CD4-positive, alpha-beta T cell treated with Interleukin-1 beta for 1 hour (primary cell): ENCODE data around the gene C1orf116.

Experiments
- DNase-seq, 2 donors: peaks; one replicate each; pipeline ENCODE4 v3.0.0-alpha.2; 2020 to 2022

C1orf116 gene

DNA sequence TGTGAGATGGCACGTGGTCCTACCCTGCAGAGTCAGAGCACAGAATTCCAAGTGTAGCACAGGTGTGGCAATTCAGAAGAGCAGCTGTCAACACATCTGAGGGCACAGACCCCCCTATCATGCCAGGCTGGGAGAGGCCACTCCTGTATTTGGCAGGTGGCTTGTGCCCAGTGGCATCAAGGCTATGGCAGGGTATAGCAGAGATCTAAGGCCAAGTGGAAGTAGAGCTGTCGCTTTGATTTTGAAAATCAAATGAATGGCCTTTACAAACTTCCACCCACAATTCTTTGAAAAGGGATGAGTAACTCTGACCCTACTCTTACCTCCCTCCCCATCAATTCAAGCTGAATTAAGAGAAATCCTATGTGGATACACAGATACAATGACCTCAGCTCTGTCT, 13.4 kb downstream of the C1orf116 start:
- no peak for DNase-seq

DNA sequence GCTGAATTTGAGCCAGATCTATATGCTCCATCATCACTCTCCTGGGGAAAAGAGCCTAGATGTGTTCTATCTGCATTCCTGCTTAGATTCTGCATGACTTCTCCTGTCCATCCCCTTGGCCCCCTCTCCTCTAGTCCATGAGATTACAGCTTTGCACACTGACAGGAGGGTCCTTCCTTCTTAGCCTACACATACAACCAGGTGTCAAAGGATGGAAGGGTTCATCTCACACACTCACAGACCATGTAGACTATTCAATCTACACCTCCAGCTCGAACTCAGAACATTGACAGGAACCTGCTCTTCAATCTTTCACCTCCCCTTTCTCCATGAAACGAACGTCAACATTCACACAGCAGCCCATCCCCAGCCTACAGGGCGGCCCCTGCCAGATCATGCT, 13.8 kb downstream of the C1orf116 start:
- DNase-seq: no peak

DNA sequence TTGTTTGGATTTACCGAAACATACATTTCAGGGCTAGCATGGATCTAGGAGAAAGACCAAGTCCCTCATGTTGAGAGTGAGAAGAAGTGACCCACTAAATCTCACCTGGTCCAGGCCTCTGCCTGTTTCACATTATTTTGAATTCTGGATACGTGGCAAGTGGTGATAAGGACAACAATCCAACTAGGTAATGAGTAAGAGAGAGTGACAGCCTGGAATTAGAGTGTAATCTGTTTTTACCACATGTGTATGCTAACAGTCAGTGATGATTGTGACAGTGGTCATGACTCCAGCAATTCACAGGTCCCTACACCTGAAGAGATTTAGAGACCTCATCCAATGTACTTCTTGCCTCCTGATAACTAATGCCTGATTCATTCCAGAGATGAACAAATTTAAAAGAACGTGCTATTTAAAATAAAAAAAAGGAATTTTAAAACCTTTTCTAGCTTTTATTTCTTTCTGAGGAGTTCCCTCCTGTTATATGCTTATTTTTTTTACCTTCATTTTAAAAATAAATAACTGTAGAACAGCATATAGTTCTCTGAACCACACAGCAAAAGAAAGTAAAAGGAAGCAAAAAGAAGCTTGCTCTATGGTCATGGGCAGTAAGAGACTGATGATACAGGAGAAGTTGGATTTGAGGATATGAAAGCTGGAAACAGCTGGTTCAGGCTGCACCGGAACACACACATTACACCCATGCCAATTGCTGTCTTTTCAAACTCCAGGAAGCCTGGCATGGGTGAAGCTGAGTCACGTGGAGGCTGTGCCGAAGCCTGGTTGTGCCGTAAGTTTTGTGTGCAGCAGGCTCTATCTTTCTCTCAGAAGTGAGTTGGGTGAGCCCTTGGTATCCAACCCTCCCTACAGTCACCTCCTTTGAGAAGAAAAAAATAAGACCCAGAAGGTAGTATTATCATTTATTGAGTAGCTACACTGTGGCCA, 14.7 kb downstream of the C1orf116 start:
- DNase-seq: peak in 1 of 2 donors; percentile 7

DNA sequence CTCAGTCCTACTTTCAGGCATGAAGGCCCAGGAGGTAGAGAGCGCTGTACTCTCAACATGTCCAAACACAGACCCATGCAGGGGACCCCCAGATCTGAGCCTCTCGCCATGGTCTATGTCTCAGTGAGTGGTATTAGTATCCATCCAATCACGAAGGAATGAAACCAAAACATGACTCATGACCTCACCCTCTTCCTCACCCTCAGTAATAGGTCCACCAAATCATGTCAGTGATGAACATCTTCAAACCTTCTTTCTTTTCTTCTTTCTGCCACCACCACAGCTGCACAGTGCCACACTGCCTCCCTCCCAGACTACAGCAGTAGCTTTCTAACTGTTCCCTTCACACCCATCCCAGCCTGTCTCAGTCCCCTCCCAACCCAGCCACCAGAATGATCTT, 16.8 kb downstream of the C1orf116 start:
- no peak for DNase-seq

DNA sequence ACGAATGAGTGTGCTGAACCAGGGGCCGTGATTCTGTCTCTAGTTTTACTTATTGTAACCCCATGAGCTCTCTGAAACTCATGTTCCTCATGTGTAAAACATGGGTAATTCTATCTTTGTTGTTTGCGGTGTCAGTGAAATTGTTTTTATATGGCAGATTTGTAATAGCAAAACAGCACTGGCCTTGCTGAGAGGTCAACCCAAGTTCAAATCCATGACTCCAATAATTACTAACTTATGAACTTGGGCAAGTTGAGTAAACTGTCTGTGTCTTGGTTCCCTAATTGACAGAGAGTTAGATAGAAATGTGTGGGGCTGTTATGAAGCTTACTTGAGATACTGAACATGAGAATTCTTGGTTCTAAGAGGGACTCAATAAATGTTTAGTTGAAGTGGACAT, 17.8 kb downstream of the C1orf116 start:
- DNase-seq: no peak

DNA sequence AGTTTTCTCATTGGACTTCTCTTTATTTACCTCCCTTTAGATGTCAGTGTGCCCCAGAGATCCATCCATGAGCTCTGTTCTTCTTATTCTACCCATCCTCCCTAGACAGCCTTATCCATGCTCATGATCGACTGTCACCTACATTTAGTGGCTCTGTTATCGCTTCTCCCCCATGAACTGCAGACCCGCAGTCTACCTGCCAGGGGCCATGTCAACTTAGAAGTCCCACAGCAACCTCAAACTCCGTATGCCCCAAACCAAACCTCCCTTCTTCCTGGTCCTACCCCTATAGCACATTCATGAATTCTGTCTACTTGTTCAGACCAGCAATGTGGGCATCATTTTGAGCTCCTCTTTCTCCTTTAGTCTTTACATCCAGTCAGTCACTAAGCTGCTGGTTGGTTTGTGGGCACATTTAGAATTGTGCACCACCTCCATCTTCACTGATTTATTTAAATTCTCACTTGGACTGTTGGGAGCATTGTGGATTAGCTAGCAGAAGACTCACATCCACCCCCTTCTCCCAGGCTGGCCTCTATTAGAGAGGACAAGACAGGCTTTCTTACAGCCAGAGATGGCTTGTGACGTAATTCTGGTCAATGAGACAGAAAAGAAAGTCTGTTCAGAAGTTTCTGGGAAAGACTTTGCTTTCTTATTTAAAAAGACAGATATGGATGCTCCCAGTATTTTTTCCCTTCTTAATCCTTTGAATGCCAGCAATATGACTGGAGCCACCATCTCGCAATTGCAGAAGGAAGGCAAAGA, 19.1 kb downstream of the C1orf116 start:
- no peak for DNase-seq

DNA sequence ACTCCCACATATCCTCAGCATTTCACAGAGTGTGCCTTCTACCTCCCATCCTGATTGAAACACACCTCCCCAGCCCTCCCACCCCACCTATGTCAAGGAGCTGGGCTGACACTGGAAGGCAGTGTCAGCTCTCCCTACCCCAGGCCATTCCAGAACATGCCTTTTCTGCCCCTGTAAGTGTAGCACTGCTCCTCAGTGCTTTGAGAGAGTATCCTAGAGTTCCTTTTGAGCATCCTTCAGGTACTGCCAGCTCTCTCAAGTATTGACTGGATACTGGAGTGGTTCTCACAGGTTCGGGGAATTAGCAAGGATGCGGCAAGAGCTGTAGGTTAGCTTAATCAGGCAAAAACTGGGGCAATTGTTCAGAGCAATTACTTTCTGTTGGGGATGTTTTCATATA, 21.8 kb downstream of the C1orf116 start:
- DNase-seq: no peak

DNA sequence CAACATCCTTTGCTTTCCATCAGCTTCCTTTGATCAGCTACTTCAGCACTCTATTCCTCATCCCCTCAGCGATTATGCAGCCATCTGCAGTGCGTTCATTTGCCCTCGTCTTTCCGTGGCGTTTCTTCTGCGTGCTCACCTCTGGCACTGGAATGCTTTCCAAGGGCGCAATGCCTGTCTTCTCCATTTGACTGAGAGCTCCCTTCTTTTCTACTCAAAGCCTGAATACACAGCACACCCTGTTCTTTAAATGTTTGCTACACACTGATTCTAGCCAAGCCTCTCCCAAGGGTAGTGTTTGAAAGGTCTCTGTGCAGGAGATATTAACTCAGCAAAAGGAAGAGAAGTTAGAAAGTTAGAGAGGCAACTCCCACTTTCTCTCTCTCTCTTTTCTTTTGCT, 22.6 kb downstream of the C1orf116 start:
- no peak for DNase-seq

DNA sequence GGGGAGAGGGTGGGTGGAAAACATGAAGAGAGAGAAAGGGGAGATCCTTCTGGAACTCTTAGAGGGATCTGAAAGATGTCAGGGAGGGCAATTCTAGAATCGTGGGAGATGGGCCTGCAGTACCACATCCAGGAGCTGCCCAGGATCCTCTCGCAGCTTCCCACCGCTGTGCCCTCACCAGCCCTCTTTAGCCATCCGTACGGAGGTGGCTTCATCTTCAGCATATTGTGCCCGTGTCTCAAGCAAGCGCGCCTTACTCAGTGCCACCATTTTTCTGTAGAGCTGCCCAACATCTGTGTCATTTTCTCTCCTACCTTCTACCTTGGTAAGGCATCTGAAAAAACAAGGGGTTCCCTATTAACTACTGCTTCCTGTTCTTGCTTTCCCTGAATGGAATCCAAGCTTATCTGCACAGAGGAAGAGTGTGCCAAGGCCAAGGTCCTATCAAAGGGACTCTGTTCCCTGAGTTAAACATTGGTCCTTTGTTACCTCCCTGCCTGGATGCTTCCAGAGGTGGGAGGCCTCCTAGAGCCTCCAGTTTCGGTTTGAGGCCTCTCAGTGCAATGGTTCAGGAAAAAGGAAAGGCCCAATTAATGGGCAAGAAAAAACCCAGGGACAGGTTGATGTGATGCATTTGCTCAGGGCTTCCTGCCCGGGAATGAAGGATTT, 23.2 kb downstream of the C1orf116 start:
- DNase-seq: no peak

DNA sequence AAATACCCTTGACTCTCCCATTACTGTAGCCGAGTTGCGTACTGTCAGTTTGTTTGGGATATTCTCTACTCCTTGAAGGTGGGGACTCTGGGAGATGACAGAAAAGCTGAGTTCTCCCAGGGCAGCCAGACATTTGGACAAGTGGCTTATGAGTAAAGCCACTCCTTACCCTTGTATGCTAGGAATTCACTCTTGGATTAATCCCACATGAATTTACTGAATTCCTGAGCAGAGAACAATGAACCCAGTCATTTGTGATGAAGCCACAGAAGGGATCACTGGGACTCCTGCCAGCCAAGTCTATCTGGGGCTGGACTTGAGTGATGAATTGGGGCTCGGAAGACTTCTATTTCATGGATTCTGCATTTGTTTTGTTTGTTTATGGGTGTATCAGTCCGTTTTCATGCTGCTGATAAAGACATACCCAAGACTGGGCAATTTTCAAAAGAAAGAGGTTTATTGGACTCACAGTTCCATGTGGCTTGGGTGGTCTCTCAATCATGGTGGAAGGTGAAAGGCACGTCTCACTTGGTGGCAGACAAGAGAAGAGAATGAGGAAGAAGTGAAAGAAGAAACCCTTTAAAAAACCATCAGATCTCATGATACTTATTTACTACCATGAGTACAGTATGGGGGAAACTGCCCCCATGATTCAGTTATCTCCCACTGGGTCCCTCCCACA, 25.1 kb downstream of the C1orf116 start:
- no peak for DNase-seq

DNA sequence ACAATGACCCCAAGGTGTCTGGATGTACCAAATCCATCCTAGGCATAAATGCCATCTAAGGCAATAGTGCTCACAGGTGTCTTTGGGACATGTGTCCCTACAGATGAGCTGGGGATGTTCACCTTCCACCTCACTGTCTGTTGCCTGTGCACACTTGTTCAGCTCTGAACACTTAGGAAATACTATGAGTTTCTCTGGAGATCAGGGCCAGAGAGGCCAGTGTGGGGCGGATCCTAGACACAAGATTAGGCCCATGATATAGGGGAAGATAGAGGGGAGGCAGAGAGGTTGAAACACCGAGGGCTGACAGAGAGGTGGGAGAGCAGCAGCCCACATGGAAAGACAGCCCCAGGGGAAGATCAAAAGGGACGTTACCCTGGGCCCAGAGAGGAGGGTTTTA, 25.6 kb downstream of the C1orf116 start:
- no peak for DNase-seq

DNA sequence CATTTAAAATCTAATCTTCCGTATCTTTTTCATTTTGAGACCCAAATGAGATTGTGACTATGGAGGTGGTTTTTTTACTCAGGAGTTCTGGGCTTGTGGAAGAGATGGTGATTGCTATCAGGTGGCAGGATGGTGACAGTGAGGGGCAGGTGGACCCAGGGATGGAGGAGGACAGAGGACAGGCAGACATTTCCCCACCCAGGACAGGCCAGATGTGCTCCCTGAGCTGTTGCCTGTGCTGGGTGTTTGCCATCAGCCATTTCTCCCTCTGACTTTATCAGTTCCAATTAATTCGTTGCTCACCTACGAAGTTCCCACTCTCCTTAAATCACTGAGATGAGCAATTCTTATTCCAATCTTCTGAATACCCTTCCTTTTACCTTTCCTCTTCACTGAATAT, 26.5 kb downstream of the C1orf116 start:
- no peak for DNase-seq

DNA sequence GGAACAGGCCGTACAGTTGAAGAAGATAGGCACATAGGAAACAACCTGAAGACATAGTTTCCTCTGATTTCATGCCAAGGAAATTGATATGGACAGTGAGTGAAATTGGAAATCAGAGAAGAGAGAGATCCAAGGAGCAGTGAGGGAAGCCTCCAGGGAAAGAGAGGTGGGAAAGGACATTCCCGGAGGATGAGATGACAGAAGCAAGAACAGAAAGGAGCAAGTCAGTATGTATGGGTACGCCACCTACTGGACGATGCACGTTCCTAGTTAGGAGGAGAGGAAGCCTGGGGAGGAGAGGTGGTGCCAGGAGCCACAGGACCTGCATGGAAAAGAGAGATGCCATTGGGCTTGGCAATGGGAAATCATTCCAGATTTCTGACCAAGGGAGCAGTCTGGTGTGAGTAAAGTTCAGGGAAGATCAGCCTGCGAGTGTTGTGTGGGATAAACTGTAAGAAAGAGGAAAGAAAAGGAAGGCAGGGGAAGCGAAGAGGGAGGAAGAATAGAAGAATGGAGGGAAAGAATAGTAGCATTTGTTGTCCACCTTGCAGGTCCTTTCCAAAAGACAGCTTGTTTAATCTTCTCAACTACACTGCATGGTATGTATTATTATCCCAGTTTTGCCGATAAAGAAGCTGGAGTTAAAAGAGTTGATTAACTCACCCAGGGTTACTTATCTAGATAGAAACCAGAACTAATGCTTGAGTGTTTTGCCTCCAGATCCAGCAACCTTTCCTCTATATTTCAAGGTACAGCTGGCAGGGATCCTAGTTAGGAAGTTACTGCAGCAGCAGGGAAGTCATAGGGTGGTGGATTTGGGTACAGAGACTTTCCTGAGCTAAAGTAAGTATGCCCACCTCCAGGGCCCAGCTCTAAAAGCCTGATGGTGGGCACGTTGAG, 27.4 kb downstream of the C1orf116 start:
- DNase-seq: peak; percentile 19 to 34

DNA sequence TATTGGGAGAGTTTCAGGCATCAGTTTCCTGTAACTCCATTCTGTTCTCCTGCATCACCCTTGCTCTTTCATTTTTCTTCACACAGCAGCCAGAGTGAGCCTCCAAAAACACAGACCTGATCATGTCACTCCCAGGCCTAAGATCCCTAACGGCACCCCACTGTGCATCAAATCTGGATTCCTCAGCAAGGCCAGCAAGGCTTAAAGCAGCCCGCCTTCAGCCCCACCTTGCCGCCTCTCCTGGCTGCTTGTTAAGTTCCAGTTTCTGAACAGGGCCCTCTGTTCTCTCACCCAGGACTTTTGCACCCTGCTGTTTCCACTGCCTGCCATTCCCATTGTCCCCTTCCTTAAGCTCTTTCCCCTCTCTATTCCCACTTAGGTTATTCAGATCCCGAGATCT, 29.3 kb downstream of the C1orf116 start:
- no peak for DNase-seq

DNA sequence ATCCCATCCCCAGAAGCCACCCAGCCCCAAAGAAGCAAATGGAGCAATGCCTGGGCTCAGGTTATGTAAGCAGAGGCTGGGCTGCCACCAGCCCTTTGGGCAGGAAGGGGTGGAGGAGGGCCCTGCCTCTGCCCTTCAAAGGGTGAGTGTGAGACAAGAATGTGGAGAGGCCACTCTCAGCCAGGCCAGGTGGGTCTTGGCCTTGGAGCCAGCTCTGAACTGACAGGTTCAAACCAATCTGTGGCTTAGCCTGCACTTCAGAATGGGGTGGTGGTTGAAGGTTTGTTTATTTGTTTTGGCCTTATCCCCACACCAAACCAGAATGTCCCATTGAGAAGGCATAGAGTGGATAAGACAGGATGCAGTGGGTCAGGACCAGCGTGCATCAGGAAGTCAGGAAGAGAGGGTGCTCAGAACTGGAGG, 29.8 kb downstream of the C1orf116 start:
- DNase-seq: no peak

DNA sequence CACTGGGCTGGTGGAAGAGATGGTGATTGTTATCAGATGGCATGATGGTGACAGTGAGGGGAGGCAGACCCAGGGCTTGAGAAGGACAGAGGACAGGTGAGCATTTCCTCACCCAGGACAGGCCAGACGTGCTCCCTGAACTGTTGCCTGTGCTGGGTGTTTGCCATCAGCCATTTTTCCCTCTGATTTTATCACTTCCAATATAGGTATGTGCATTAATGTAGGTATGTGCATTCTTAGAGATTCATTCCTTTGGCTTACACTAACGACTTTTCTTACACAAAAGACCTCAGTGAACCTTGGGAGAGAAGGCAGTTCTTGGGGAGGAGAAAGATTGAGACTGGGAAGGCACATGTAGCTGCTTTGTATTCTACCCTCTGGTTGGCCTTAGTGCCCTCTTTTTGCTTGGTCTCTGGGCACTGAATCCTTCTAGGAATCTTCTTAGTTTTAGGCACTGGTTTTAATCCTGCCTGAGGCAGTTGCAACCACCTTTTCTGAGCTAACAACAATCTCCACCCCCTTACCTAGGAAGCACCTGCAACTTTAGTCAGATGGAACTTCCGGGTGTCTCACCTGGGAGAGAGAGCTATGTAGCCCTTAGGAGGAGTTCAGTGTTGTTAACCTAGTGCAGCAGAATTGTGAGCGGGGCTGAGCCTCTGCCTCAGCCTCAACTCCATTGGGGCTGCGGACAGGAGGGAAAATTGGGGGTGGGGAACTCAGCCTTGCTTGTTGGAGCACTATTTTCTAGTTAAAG, 30.9 kb downstream of the C1orf116 start:
- no peak for DNase-seq

DNA sequence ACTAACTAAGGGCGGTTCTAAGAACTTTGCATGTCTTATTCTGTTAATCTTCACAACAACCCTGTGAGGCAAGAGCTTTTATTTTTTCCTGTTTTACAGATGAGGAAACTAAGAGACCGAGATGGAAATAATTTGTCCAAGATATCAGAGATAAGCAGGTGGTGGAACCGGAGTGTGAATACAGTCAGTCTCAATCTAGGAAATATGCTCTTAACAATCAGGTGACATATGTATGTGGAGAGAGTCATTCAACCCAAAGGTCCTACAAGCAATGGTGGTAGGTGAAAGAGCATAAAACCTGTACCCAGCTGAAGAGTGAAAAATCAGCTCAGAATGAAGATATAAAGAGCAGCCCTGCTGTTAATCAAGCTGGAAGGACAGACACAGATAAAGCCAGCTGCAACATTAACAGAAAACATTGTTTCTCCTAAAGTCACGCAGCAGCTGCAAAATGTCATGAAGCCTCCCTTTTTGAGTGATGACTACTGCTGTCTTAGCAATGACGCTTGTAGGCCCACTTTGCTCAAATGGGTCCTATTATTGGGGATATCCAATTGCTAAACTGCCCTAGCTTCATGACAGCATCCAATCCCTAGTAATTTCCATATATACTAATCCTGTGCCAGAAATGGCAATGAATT, 31.8 kb downstream of the C1orf116 start:
- no peak for DNase-seq

DNA sequence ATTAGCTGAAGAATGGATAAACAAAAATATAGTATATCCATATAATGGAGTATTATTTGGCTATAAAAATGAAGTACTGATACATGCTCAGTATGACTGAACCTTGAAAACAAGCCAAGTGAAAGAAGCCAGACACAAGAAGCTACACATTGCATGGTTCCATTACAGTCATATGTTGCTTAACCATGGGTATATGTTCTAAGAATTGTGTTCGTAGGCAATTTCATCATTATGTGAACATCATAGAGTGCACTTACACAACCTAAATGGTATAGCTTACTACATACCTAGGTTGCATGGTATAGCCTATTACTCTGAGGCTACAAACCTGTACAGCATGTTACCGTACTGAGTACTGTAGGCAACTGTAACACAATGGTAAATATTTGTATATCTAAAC, 33.7 kb downstream of the C1orf116 start:
- DNase-seq: no peak

DNA sequence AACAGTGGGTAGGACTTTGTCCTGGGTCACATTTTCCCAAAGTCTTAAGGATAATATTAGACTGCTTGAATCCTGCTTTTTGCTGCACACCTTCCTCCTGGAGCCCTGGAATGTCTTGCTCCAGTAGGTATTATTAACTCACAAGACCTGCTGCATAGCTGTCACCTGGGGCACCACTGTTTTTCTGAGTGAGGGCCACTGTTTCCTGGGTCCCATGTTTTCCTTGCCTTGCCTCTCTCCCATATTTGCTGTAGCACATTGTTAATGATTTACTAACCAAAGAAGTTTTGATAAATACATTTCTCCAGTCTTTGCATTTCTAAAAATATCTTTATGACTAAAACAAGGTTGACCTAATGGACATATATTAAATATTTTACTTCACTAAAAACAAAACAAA, 39.8 kb downstream of the C1orf116 start:
- DNase-seq: no peak

DNA sequence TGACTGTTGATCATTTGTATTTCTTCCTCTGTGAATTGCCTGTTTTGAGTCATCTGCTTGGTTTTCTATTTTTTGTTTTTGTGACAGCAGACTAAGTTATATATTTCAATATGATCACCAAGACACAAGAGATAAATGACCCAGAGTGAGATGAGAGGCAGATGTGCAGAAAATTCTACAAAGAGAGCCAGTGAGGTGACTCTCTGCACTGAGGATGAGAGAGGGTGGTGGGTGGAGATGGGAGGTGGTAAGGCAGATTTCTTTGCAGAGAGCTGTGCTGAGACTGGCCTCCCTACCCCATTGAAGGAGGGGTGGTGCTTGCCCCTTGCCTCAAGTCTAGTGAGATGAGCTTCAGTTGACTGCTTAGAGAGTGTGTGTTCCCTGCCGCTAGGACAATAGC, 44.7 kb downstream of the C1orf116 start:
- DNase-seq: no peak

DNA sequence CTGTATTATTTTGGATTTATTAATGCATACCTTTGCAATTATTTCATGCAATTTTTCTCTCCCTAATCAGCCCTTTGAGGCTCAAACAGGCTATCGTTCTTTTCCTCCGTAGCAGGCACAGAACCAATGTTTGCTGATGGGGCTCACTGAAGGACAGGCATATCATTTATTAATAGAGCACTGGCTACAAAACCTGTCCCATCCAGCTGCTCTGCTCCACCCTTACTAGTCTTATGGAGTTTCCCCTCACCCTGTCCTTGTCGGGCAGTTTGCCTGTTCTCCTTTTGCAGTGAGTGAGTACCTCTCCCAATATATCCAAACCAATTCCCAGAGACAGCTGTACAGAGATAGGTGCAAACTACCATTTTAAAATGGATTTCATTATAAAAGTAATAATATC, 45.7 kb downstream of the C1orf116 start:
- DNase-seq: no peak
